Heart left ventricle (tissue), 13 donors: ENCODE measurements around the gene HDAC4.

Source experiments
- POLR2A ChIP-seq, 2 donors: fragments of 450-650 bp; IDR thresholded peaks; one replicate each; pipeline ENCODE4 v1.6.1; 2017; ENCODE audit warnings: antibody characterized with exemption in 2 of 2, mild to moderate bottlenecking in 2 of 2, moderate library complexity in 2 of 2
- TF ChIP-seq, protein P1 (sequence below), 12 donors: fragments of 200-600 bp; sonication (generic) in 4 of 12; IDR thresholded peaks; one replicate each; pipeline versions ENCODE4 v1.5.0 to v1.8.0; 2018 to 2022; ENCODE audit warnings: antibody characterized with exemption in 12 of 12, mild to moderate bottlenecking in 5 of 12
- donor health status: ischemic (EF 13 %, LVEDD 7.1; RV severe dilation, severe dysfunction).
- donor health status: DM: no; HTN: yes; CAD: no.
- donor health status: DM: no; HTN: no; CAD: no.
- donor health status: ischemic (EF 25% LVEDD 6.9; RV normal size, moderate dysfunction).
- donor health status: ischemic (EF 25% LVEDD 5.7; RV mildly dilated, moderate dysfunction).
- donor health status: ischemic (EF 35%, LVEDD 5.7; RV mildly dilated, moderate dysfunction).
- donor health status: nonischemic (EF 11% LVEDD 7.7; RV severe dilation, severe dysfunction).
- donor health status: DM: yes; HTN: yes; CAD: no.
- donor health status: PGD.
- donor health status: ischemic (EF 29% LVEDD 5.4; RV normal size, mild dysfunction).
- donor health status: nonischemic (EF 23%, LVEDD 6.1; RV moderate dilation, normal function).

DNA sequence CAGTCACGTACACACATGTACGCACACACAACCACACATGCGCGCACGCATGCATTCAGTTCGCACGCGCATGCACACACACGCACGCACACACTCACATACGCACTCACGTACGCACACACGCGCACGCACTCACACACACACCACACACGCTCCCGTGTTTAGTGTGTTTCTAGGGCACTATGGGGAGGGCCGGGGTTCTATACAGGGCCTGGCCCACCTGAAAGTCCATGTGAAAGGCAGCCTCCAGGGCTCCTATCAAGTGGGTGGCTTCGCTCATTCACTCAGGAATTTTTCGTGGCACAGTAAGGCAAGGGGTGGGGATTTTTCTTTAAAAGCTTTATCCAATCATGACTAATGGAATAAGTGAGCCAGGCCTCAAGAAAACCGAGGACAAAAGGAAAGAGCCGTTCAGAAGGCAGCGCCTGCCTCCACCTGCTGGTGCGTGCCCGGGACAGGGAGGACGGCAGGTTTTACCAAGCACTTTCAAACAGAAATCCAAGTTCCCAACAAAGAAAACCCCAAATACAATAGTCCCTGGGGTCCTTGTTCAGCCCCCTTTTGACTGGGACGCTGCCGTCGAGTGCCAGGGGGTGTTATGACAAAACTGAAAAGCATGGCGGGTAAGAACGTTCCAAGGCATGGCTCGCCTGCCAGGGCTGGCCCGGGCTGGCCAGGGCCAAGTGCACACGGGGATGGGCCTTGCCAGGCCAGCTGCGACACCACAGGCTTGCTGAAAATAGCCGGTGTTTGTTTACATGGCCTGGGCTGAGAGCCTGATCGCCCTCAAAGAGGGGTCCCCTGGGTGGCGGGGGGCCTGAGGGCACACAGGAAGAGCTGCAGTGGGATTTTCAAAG lies 110.0 kb downstream of the HDAC4 start:
- TF ChIP-seq, protein P1, sequence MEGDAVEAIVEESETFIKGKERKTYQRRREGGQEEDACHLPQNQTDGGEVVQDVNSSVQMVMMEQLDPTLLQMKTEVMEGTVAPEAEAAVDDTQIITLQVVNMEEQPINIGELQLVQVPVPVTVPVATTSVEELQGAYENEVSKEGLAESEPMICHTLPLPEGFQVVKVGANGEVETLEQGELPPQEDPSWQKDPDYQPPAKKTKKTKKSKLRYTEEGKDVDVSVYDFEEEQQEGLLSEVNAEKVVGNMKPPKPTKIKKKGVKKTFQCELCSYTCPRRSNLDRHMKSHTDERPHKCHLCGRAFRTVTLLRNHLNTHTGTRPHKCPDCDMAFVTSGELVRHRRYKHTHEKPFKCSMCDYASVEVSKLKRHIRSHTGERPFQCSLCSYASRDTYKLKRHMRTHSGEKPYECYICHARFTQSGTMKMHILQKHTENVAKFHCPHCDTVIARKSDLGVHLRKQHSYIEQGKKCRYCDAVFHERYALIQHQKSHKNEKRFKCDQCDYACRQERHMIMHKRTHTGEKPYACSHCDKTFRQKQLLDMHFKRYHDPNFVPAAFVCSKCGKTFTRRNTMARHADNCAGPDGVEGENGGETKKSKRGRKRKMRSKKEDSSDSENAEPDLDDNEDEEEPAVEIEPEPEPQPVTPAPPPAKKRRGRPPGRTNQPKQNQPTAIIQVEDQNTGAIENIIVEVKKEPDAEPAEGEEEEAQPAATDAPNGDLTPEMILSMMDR (IDR thresholded peaks at IDR 0.05): peak in 1 of 12 donors; percentile 12
- TF ChIP-seq POLR2A (IDR thresholded peaks at IDR 0.05): no peak
